Body of pancreas (tissue), 4 donors: ENCODE data around the gene SMLR1. TPM values are rescaled to one million over a fixed set of nuclear protein-coding genes. Genes with fewer than 3 reads are reported as not detected.

Experiments used
- ATAC-seq: fragments of 150-250 bp; one replicate; pipeline ENCODE4 v1.9.1; 2016
- DNase-seq, 4 donors: peaks; one replicate each; pipeline ENCODE4 v3.0.0-alpha.2; 2019
- H3K27ac ChIP-seq, 4 donors: fragments of 200-600 bp; sonication (generic); 1 replicate in 3 of 4; 2 replicates in 1 of 4; pipeline versions ENCODE4 v1.5.1 to v1.6.1; 2016 to 2019; ENCODE audit warnings: mild to moderate bottlenecking in 1 of 4, mixed read lengths in 1 of 4, moderate library complexity in 1 of 4
- H3K27me3 ChIP-seq, 2 donors: fragments of 200-600 bp; sonication (generic); one replicate each; pipeline ENCODE4 v1.6.0; 2016; ENCODE audit warnings: mild to moderate bottlenecking in 1 of 2
- H3K36me3 ChIP-seq, 2 donors: fragments of 200-600 bp; sonication (generic); replicated peaks in 1 of 2; 2 replicates each; pipeline ENCODE4 v1.5.1; 2016; ENCODE audit warnings: low read depth in 2 of 2; ENCODE audit not compliant: insufficient read depth in 1 of 2
- H3K4me1 ChIP-seq: fragments of 200-600 bp; sonication (generic); one replicate; pipeline ENCODE4 v1.6.0; 2016
- H3K4me3 ChIP-seq, 2 donors: fragments of 200-600 bp; sonication (generic); 1 replicate in 1 of 2; 2 replicates in 1 of 2; pipeline ENCODE4 v1.5.1; 2016 to 2019
- H3K9me3 ChIP-seq, 3 donors: fragments of 200-600 bp; sonication (generic); 1 replicate in 2 of 3; 2 replicates in 1 of 3; pipeline ENCODE4 v1.5.1; 2016
- POLR2A ChIP-seq, 3 donors: fragments of 450-650 bp; IDR thresholded peaks; one replicate each; pipeline ENCODE4 v1.6.1; 2016; ENCODE audit warnings: antibody characterized with exemption in 3 of 3, mild to moderate bottlenecking in 2 of 3
- WGBS, 2 donors: methylation state at CpG; one replicate each; pipeline ENCODE4 v1.1.5; 2017; 5-methylcytosine and 5-hydroxymethylcytosine counted together
- intact Hi-C: fragments of 100-400 bp; cut with DNase I; formaldehyde crosslinking; loops from one replicate; pipeline ENCODE4 v1.15.1; 2023
- total RNA-seq, 2 donors: library from RNA; depleted of rRNA; stranded (reverse); fragments of >200 nt; gene quantifications; one replicate each; pipeline ENCODE4 v1.1.0, GENCODE V29; 2016
- TF ChIP-seq, protein P1 (sequence below), 7 experiments: fragments of 450-650 bp in 4 of 7; fragments of 200-600 bp in 3 of 7; sonication (generic) in 3 of 7; IDR thresholded peaks; one replicate each; pipeline ENCODE4 v1.5.1; 2016 to 2019; ENCODE audit warnings: antibody characterized with exemption in 7 of 7

Gene SMLR1
- total RNA-seq, 2 donors from 2014 or later, result 0.52 TPM; not detected in 1

- TF ChIP-seq, protein P1, sequence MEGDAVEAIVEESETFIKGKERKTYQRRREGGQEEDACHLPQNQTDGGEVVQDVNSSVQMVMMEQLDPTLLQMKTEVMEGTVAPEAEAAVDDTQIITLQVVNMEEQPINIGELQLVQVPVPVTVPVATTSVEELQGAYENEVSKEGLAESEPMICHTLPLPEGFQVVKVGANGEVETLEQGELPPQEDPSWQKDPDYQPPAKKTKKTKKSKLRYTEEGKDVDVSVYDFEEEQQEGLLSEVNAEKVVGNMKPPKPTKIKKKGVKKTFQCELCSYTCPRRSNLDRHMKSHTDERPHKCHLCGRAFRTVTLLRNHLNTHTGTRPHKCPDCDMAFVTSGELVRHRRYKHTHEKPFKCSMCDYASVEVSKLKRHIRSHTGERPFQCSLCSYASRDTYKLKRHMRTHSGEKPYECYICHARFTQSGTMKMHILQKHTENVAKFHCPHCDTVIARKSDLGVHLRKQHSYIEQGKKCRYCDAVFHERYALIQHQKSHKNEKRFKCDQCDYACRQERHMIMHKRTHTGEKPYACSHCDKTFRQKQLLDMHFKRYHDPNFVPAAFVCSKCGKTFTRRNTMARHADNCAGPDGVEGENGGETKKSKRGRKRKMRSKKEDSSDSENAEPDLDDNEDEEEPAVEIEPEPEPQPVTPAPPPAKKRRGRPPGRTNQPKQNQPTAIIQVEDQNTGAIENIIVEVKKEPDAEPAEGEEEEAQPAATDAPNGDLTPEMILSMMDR (IDR thresholded peaks at IDR 0.05), result no peak
- TF ChIP-seq POLR2A (IDR thresholded peaks at IDR 0.05), result no peak
- Histone ChIP-seq H3K9me3 (no peaks in the 10 kb centered on the region), H3K4me3 (no peak overlapping the region), H3K27ac (no peak overlapping the region), H3K4me1 (no peaks in the 10 kb centered on the region), H3K27me3 (no peaks in the 10 kb centered on the region), H3K36me3 (peaks cover 0 to 3% of the 10 kb centered on the region in 2 donors)
- no peak for ATAC-seq
- 85 to 87% methylated on average over 11 of the region's 11 CpGs for WGBS, 2 donors
- DNase-seq, result no peak
- intact Hi-C loops, result no loop called here
These were observed 37.1 kb downstream of the SMLR1 start for GRCh38 chr6:130864344-130864743.

- Histone ChIP-seq H3K4me1 (no peaks in the 10 kb centered on the region), H3K27ac (no peak overlapping the region), H3K36me3 (peaks cover 0 to 3% of the 10 kb centered on the region in 2 donors), H3K4me3 (no peak overlapping the region), H3K9me3 (no peaks in the 10 kb centered on the region), H3K27me3 (no peaks in the 10 kb centered on the region)
- DNase-seq, result no peak
- intact Hi-C loops, result no loop called here
- WGBS, 2 donors, result 91 to 92% methylated on average over 4 of the region's 4 CpGs
- TF ChIP-seq POLR2A (IDR thresholded peaks at IDR 0.05), result no peak
- TF ChIP-seq, protein P1 (IDR thresholded peaks at IDR 0.05), result no peak
- ATAC-seq, result no peak
These were observed 38.6 kb downstream of the SMLR1 start for GRCh38 chr6:130865793-130866192.

GRCh38 chr6:130869681-130870080 is 42.5 kb downstream of the SMLR1 start:
- intact Hi-C loops, result no loop called here
- no peak overlapping the region for H3K4me3 ChIP-seq
- DNase-seq, result no peak
- peaks cover 0 to 3% of the 10 kb centered on the region in 2 donors for H3K36me3 ChIP-seq
- H3K27me3 ChIP-seq, result no peaks in the 10 kb centered on the region
- no peak for ATAC-seq
- no peak overlapping the region for H3K27ac ChIP-seq
- TF ChIP-seq, protein P1 (IDR thresholded peaks at IDR 0.05), result no peak
- no peak for TF ChIP-seq POLR2A (IDR thresholded peaks at IDR 0.05)
- WGBS, 2 donors, result 85 to 91% methylated on average over 10 of the region's 10 CpGs
- H3K4me1 ChIP-seq, result no peaks in the 10 kb centered on the region
- no peaks in the 10 kb centered on the region for H3K9me3 ChIP-seq

DNA sequence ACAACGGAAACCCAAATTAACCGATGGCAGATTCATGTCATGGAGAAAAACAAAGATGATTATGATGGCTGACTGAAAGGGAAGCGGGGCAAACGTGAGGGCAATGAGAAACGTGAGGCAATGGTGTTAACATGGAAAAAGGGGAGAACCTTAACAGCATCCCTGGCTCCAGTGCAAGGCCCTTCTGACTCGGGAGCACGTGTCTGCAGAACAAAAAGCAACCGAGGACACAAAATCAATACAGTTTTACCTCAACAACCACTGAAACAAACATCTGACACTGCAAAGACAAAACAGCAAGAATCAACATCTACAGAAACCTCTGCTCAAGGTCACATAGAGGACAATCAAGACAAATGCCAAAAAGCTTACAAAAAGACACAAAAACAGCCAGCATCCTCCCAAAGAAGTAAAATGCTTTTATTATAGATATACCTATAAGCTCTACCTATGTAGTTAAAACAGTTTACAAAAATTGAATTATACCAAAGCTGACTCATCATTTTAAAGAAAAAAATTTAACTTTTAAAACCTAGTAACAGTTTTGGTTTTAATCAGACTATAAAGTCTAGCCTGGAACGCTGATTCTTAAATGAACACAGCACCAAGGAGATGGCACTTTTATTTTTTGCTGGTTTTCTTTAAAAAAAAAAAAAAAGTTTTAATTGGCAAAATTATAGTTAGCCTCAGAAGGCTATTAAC is 43.1 kb downstream of the SMLR1 start:
- TF ChIP-seq POLR2A (IDR thresholded peaks at IDR 0.05), result no peak
- TF ChIP-seq, protein P1 (IDR thresholded peaks at IDR 0.05), result no peak
- no peak overlapping the region for H3K27ac ChIP-seq
- no peak for DNase-seq
- WGBS, 2 donors, result 61 to 69% methylated on average over 9 of the region's 9 CpGs
- intact Hi-C loops, result no loop called here
- H3K27me3 ChIP-seq, result no peaks in the 10 kb centered on the region
- peaks cover 0 to 2% of the 10 kb centered on the region in 2 donors for H3K36me3 ChIP-seq
- no peaks in the 10 kb centered on the region for H3K9me3 ChIP-seq
- no peak overlapping the region for H3K4me3 ChIP-seq
- no peak for ATAC-seq
- H3K4me1 ChIP-seq, result no peaks in the 10 kb centered on the region
